HepG2 (cell line): Measurements from ENCODE around the gene TBCD. TPM values are rescaled to one million over a fixed set of nuclear protein-coding genes. Genes with fewer than 3 reads are reported as not detected.

ENCODE experiments used
- ATAC-seq: fragments of 200-7000 bp; cut with Tn5 transposase; 3 replicates; pipeline ENCODE4 v1.9.1; 2020; ENCODE audit warnings: mild to moderate bottlenecking, moderate library complexity
- BruUV-seq: library from RNA; stranded (reverse); fragments of 400-500 nt; replicated peaks from 2 replicates; lab custom pipeline; 2021; lab: Mats Ljungman, UMichigan
- CTCF ChIA-PET: fragments of 300-600 bp; formaldehyde crosslinking; extraction: SDS; loops from one replicate; lab custom pipeline; 2021; ENCODE audit warnings: low total read pairs, inconsistent platforms, low intra/inter-chr PET ratio; lab: Yijun Ruan, JAX
- POLR2A ChIA-PET: fragments of 350-600 bp; sonication (Branson Sonifier 250); formaldehyde crosslinking; loops from one replicate; lab custom pipeline; 2020; ENCODE audit warnings: antibody characterized with exemption, inconsistent platforms; lab: Yijun Ruan, JAX
- DNase-seq: peaks from one replicate; pipeline ENCODE4 v3.0.0-alpha.2; 2015; ENCODE audit warnings: low spot score
- FAIRE-seq: peaks from 3 replicates; lab custom pipeline; 2011; peaks lifted over from hg19 to GRCh38; lab: Jason Lieb, UNC
- H2AFZ ChIP-seq: one replicate; pipeline ENCODE4 v1.6.1; 2011; ENCODE audit warnings: low read length, inconsistent platforms
- H3K27ac ChIP-seq: fragments of 300-600 bp; 3 replicates; pipeline ENCODE4 v1.8.0; 2011; ENCODE audit warnings: mixed run types, mild to moderate bottlenecking, mixed read lengths, low read length, inconsistent platforms; ENCODE audit not compliant: insufficient read depth; ENCODE audit errors: extremely low read length
- H3K27me3 ChIP-seq, 2 experiments: fragments of 200-600 bp in 1 of 2; 2 replicates in 1 of 2; 3 replicates in 1 of 2; pipeline versions ENCODE4 v1.6.0 to v1.8.0; 2011; ENCODE audit warnings: low read length in 2 of 2, mild to moderate bottlenecking in 2 of 2, moderate library complexity in 2 of 2, inconsistent platforms in 1 of 2; ENCODE audit not compliant: insufficient read depth in 2 of 2, control insufficient read depth in 1 of 2
- H3K36me3 ChIP-seq, 2 experiments: fragments of 200-600 bp in 1 of 2; replicated peaks in 1 of 2; 2 replicates in 1 of 2; 3 replicates in 1 of 2; pipeline versions ENCODE4 v1.5.1 to v1.8.0; 2011; ENCODE audit warnings: low read length in 2 of 2, inconsistent platforms in 1 of 2; ENCODE audit not compliant: insufficient read depth in 2 of 2, control insufficient read depth in 1 of 2
- H3K4me1 ChIP-seq: 2 replicates; pipeline ENCODE4 v1.5.1; 2012; ENCODE audit warnings: low read length, inconsistent platforms; ENCODE audit not compliant: insufficient read depth
- H3K4me2 ChIP-seq: 2 replicates; pipeline ENCODE4 v1.6.0; 2011; ENCODE audit warnings: low read depth, low read length, inconsistent platforms
- H3K4me3 ChIP-seq, 3 experiments: fragments of 200-600 bp in 1 of 3; sonication (generic), shearing (Covaris generic) in 1 of 3; replicated peaks in 1 of 3; 2 replicates each; pipeline ENCODE4 v1.5.1; 2011 to 2016; ENCODE audit warnings: low read length in 3 of 3, inconsistent platforms in 2 of 3, low read depth in 2 of 3, mild to moderate bottlenecking in 2 of 3, control low read depth in 1 of 3, mixed read lengths in 1 of 3; ENCODE audit not compliant: insufficient read depth in 1 of 3
- H3K79me2 ChIP-seq: one replicate; pipeline ENCODE4 v1.6.1; 2011; ENCODE audit warnings: low read length, inconsistent platforms; ENCODE audit not compliant: insufficient read depth
- H3K9ac ChIP-seq: 2 replicates; pipeline ENCODE4 v1.6.0; 2011; ENCODE audit warnings: mild to moderate bottlenecking, low read depth, low read length, inconsistent platforms; ENCODE audit not compliant: insufficient read depth
- H3K9me3 ChIP-seq: 2 replicates; pipeline ENCODE4 v1.5.1; 2012; ENCODE audit warnings: mild to moderate bottlenecking, low read length
- H4K20me1 ChIP-seq: 2 replicates; pipeline ENCODE4 v1.6.0; 2011; ENCODE audit warnings: inconsistent platforms, mild to moderate bottlenecking, low read length, moderate library complexity; ENCODE audit not compliant: insufficient read depth
- GABPB1 ChIP-seq: IDR thresholded peaks from 2 replicates; pipeline ENCODE4 v1.6.1; 2016; ENCODE audit warnings: mild to moderate bottlenecking, missing genetic modification reagents, moderate library complexity, missing compliant biosample characterization
- GATAD2A ChIP-seq: IDR thresholded peaks from 2 replicates; pipeline ENCODE4 v1.6.1; 2016
- PHF8 ChIP-seq: sonication (generic); formaldehyde crosslinking; IDR thresholded peaks from 2 replicates; pipeline ENCODE4 v1.5.0; 2020; ENCODE audit warnings: missing genetic modification reagents
- REST ChIP-seq, 2 experiments: IDR thresholded peaks; 2 replicates each; pipeline ENCODE4 v1.6.1; 2011 to 2012; ENCODE audit warnings: low read length in 2 of 2, borderline replicate concordance in 1 of 2, low read depth in 1 of 2, mild to moderate bottlenecking in 1 of 2, moderate library complexity in 1 of 2
- RXRA ChIP-seq: sonication (generic); formaldehyde crosslinking; IDR thresholded peaks from 2 replicates; pipeline ENCODE4 v1.5.1; 2020; ENCODE audit warnings: missing genetic modification reagents
- ZNF768 ChIP-seq: sonication (generic); formaldehyde crosslinking; IDR thresholded peaks from 2 replicates; pipeline ENCODE4 v1.4.0; 2020; ENCODE audit warnings: missing genetic modification reagents
- WGBS: methylation state at CpG from one replicate; pipeline ENCODE4 v1.1.6; 2017; ENCODE audit warnings: low lambda C conversion rate; 5-methylcytosine and 5-hydroxymethylcytosine counted together
- in situ Hi-C: cut with HindIII; loops from 2 replicates; pipeline ENCODE4 v1.10.0; 2017; ENCODE audit warnings: low pct_unique_long_range_greater_than_20kb; ENCODE audit not compliant: extremely low pct_ligation_motif_present
- intact Hi-C: fragments of 100-400 bp; cut with micrococcal nuclease; formaldehyde crosslinking; loops from one replicate; pipeline ENCODE4 v1.10.0; 2022; ENCODE audit not compliant: unreplicated experiment
- polyA plus RNA-seq, 8 experiments: library from polyadenylated mRNA; depleted of rRNA in 3 of 8; stranded (reverse) in 7 of 8; unstranded in 1 of 8; fragments of >200 nt; fragmentation: Illumina TruSeq in 4 of 8; extraction: Trizol in 4 of 8; gene quantifications; 2 replicates each; pipeline versions ENCODE4 v1.2.1 to v1.2.3, GENCODE V29; 2011 to 2016; ENCODE audit warnings: low read depth in 4 of 8, missing spikeins in 1 of 8, mixed read lengths in 1 of 8; ENCODE audit not compliant: insufficient read depth in 1 of 8
- total RNA-seq, 5 experiments: library from RNA; depleted of rRNA; stranded (reverse); fragments of >200 nt; fragmentation: Illumina TruSeq; extraction: Trizol; gene quantifications; 2 replicates each; pipeline ENCODE4 v1.2.3, GENCODE V29; 2016; ENCODE audit warnings: low read depth in 1 of 5
- TF ChIP-seq, protein P1 (sequence below): sonication (generic); IDR thresholded peaks from 2 replicates; pipeline ENCODE4 v1.6.1; 2016; ENCODE audit warnings: low read depth, borderline replicate concordance
- TF ChIP-seq, protein P2 (sequence below): sonication (generic); formaldehyde crosslinking; IDR thresholded peaks from 2 replicates; pipeline ENCODE4 v1.9.0; 2021; ENCODE audit warnings: missing genetic modification reagents, mild to moderate bottlenecking, borderline replicate concordance
- TF ChIP-seq, protein P3 (sequence below): sonication (generic); formaldehyde crosslinking; IDR thresholded peaks from 2 replicates; pipeline ENCODE4 v1.4.0; 2020; ENCODE audit warnings: missing genetic modification reagents, borderline replicate concordance

TBCD gene
- total and polyA plus RNA-seq, 2 of the 13 experiments (the other 11 are each of a cell fraction or from before 2014, with no cell fraction given) = 33.9 to 54.8 TPM

DNA sequence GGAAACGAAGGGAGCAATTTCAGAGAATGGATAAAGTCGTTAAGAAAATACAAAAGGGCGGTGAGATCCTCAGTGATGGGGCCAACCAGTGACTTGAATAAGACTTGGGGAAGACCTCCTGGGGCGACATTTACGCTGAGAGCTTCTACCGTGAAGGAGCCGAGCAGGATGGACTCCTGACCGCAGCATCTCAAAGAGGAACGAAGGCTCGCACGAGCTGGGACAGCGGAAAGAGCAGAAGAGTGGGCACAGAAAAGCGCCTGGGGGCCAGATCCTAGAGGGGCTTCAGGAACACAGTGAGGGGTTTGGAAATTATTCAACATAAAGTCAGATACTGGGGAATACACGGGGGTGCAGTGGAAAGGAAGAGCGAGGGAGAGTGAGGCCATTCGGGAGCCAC, 70.4 kb downstream of the TBCD start:
- FAIRE-seq = no peak
- no peak overlapping the region for H3K9ac ChIP-seq
- no peaks in the 10 kb centered on the region for H4K20me1 ChIP-seq
- WGBS = 96% methylated on average over 16 of the region's 16 CpGs
- no peak overlapping the region for H2AFZ ChIP-seq
- H3K27ac ChIP-seq = no peak overlapping the region
- no peak for ATAC-seq
- peaks cover 1 to 14% of the 10 kb centered on the region in 2 experiments; a peak in 3 of 5 replicates for H3K36me3 ChIP-seq
- peaks cover 24% of the 10 kb centered on the region for H3K4me1 ChIP-seq
- ChIA-PET CTCF (no interaction called here), POLR2A (no interaction called here)
- no peaks in the 10 kb centered on the region for H3K9me3 ChIP-seq
- no peak for DNase-seq
- no peaks in the 10 kb centered on the region for H3K79me2 ChIP-seq
- in situ Hi-C loops (no loop called here), intact Hi-C loops (no loop called here)
- H3K4me2 ChIP-seq = no peak overlapping the region
- no peak overlapping the region for H3K4me3 ChIP-seq
- no TSS peak for BruUV-seq
- TF ChIP-seq, protein P1, sequence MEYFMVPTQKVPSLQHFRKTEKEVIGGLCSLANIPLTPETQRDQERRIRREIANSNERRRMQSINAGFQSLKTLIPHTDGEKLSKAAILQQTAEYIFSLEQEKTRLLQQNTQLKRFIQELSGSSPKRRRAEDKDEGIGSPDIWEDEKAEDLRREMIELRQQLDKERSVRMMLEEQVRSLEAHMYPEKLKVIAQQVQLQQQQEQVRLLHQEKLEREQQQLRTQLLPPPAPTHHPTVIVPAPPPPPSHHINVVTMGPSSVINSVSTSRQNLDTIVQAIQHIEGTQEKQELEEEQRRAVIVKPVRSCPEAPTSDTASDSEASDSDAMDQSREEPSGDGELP = no peak
- TF ChIP-seq REST (IDR thresholded peaks at IDR 0.05; ENCODE audit: borderline replicate concordance in 1 of 2, low read depth in 1 of 2, low read length in 2 of 2) = no peak
- no peaks in the 10 kb centered on the region for H3K27me3 ChIP-seq

- no peak for FAIRE-seq
- 93% methylated on average over 3 of the region's 5 CpGs for WGBS
- no peak overlapping the region for H3K4me2 ChIP-seq
- H3K27me3 ChIP-seq = no peaks in the 10 kb centered on the region
- in situ Hi-C loops (no loop called here), intact Hi-C loops (no loop called here)
- H3K27ac ChIP-seq = peak overlapping the region; percentile 8
- H3K79me2 ChIP-seq = no peaks in the 10 kb centered on the region
- H2AFZ ChIP-seq = no peak overlapping the region
- CTCF ChIA-PET = no interaction called here
- H3K4me3 ChIP-seq = no peak overlapping the region
- POLR2A ChIA-PET = no interaction called here
- ATAC-seq = peak; percentile 94
- BruUV-seq = no TSS peak
- peaks cover 2 to 18% of the 10 kb centered on the region in 2 experiments; a peak in 2 of 5 replicates for H3K36me3 ChIP-seq
- H3K9ac ChIP-seq = no peak overlapping the region
- H4K20me1 ChIP-seq = no peaks in the 10 kb centered on the region
- H3K4me1 ChIP-seq = peaks cover 24% of the 10 kb centered on the region
- peak; percentile 15 for DNase-seq
- no peaks in the 10 kb centered on the region for H3K9me3 ChIP-seq
- peak; percentile 33; the same call in 1 of the 2 replicates for TF ChIP-seq ZNF768
- TF ChIP-seq, protein P2, sequence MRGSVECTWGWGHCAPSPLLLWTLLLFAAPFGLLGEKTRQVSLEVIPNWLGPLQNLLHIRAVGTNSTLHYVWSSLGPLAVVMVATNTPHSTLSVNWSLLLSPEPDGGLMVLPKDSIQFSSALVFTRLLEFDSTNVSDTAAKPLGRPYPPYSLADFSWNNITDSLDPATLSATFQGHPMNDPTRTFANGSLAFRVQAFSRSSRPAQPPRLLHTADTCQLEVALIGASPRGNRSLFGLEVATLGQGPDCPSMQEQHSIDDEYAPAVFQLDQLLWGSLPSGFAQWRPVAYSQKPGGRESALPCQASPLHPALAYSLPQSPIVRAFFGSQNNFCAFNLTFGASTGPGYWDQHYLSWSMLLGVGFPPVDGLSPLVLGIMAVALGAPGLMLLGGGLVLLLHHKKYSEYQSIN = no peak
- TF ChIP-seq, protein P3, sequence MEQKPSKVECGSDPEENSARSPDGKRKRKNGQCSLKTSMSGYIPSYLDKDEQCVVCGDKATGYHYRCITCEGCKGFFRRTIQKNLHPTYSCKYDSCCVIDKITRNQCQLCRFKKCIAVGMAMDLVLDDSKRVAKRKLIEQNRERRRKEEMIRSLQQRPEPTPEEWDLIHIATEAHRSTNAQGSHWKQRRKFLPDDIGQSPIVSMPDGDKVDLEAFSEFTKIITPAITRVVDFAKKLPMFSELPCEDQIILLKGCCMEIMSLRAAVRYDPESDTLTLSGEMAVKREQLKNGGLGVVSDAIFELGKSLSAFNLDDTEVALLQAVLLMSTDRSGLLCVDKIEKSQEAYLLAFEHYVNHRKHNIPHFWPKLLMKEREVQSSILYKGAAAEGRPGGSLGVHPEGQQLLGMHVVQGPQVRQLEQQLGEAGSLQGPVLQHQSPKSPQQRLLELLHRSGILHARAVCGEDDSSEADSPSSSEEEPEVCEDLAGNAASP (CRISPR knock-in tag) = peak; percentile 89; the same call in 1 of the 2 replicates
- TF ChIP-seq GATAD2A = 0 out of 2 replicates have a peak, but pooled peaks have one; percentile 20
- no peak for TF ChIP-seq PHF8 (CRISPR knock-in tag)
- TF ChIP-seq RXRA (CRISPR knock-in tag) = 0 out of 2 replicates have a peak, but pooled peaks have one; percentile 45
- TF ChIP-seq GABPB1 = peak; percentile 17; the same call in 1 of the 2 replicates
Measured at GRCh38 chr17:82823004-82823403, 71.1 kb downstream of the TBCD start.
